Panc1 (cell line): Measurements from ENCODE around the gene CCDC116.

Experiments used
- POLR2AphosphoS5 ChIP-seq: IDR thresholded peaks from 2 replicates; pipeline ENCODE4 v1.6.1; 2012; ENCODE audit warnings: mild to moderate bottlenecking, low read depth, low read length, moderate library complexity
- SIN3A ChIP-seq: IDR thresholded peaks from 2 replicates; pipeline ENCODE4 v1.6.1; 2012; ENCODE audit warnings: low read depth, mild to moderate bottlenecking, low read length, moderate library complexity, borderline replicate concordance; ENCODE audit not compliant: insufficient read depth
- TCF7L2 ChIP-seq: IDR thresholded peaks from 2 replicates; pipeline ENCODE4 v1.6.1; 2011; ENCODE audit warnings: mild to moderate bottlenecking, low read depth, low read length, inconsistent platforms
- TF ChIP-seq, protein P1 (sequence below), 2 experiments: IDR thresholded peaks; 2 replicates each; pipeline ENCODE4 v1.6.1; 2011 to 2012; ENCODE audit warnings: low read depth in 2 of 2, control low read depth in 1 of 2, low read length in 1 of 2, mild to moderate bottlenecking in 1 of 2, moderate library complexity in 1 of 2; ENCODE audit not compliant: insufficient read depth in 1 of 2
- TF ChIP-seq, protein P2 (sequence below): fragments of 450-650 bp; IDR thresholded peaks from 2 replicates; pipeline ENCODE4 v1.5.1; 2017; ENCODE audit warnings: mild to moderate bottlenecking

DNA sequence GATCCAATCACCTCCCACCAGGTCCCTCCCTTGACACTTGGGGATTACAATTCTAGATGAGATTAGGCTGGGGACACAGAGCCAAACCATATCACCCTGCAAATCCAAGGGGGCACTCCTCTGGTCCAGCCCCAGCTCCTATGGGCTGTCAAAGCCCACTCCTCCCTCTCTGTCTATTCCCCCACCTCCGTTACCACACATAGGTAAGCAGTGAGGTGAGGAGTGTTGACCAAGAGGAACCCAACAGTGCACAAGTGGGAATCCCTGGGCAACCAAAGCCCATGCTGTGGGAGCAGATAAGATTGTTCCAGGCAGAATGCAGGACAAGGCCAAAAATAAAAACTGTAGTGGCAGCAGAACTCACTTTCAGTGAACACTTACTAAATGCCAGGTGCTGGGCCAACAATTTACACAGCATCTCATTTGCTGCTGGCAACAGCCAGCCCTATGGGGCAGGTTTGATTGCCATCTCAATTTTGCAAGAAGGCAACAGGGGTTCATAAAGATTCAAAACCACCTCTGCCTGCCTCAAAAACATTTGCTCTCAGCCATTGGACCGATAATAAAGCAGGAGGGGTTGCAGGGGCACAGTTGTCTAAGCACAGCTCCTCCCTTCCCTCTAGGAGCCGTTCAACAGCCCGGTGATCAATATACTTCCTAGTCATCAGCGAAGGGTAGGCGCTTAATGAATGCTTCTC lies 18.4 kb downstream of the CCDC116 start:
- TF ChIP-seq, protein P1, sequence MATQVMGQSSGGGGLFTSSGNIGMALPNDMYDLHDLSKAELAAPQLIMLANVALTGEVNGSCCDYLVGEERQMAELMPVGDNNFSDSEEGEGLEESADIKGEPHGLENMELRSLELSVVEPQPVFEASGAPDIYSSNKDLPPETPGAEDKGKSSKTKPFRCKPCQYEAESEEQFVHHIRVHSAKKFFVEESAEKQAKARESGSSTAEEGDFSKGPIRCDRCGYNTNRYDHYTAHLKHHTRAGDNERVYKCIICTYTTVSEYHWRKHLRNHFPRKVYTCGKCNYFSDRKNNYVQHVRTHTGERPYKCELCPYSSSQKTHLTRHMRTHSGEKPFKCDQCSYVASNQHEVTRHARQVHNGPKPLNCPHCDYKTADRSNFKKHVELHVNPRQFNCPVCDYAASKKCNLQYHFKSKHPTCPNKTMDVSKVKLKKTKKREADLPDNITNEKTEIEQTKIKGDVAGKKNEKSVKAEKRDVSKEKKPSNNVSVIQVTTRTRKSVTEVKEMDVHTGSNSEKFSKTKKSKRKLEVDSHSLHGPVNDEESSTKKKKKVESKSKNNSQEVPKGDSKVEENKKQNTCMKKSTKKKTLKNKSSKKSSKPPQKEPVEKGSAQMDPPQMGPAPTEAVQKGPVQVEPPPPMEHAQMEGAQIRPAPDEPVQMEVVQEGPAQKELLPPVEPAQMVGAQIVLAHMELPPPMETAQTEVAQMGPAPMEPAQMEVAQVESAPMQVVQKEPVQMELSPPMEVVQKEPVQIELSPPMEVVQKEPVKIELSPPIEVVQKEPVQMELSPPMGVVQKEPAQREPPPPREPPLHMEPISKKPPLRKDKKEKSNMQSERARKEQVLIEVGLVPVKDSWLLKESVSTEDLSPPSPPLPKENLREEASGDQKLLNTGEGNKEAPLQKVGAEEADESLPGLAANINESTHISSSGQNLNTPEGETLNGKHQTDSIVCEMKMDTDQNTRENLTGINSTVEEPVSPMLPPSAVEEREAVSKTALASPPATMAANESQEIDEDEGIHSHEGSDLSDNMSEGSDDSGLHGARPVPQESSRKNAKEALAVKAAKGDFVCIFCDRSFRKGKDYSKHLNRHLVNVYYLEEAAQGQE (IDR thresholded peaks at IDR 0.05; ENCODE audit: insufficient read depth in 1 of 2, low read depth in 2 of 2, low read length in 1 of 2), result no peak
- TF ChIP-seq, protein P2, sequence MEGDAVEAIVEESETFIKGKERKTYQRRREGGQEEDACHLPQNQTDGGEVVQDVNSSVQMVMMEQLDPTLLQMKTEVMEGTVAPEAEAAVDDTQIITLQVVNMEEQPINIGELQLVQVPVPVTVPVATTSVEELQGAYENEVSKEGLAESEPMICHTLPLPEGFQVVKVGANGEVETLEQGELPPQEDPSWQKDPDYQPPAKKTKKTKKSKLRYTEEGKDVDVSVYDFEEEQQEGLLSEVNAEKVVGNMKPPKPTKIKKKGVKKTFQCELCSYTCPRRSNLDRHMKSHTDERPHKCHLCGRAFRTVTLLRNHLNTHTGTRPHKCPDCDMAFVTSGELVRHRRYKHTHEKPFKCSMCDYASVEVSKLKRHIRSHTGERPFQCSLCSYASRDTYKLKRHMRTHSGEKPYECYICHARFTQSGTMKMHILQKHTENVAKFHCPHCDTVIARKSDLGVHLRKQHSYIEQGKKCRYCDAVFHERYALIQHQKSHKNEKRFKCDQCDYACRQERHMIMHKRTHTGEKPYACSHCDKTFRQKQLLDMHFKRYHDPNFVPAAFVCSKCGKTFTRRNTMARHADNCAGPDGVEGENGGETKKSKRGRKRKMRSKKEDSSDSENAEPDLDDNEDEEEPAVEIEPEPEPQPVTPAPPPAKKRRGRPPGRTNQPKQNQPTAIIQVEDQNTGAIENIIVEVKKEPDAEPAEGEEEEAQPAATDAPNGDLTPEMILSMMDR, result no peak
- no peak for TF ChIP-seq SIN3A
- TF ChIP-seq POLR2AphosphoS5, result no peak
- no peak for TF ChIP-seq TCF7L2
